Measurements from ENCODE around the gene KRT71.
A peak's percentile ranks its signal among the peaks of the same experiment; 100 is the strongest.

KRT71 gene

GRCh38 chr12:52573743-52574142 is 20.8 kb upstream of the KRT71 start, which contains the start of gene KRT74:
KRT74 (minus strand) TSS chr12:52573843; CDS start chr12:52573777, 66 bp downstream.
- DNase-seq: no peak

GRCh38 chr12:52573306-52573705 is 20.4 kb upstream of the KRT71 start:
- DNase-seq: no peak

- no peak for DNase-seq
These were observed 17.6 kb upstream of the KRT71 start for GRCh38 chr12:52570511-52570910.

GRCh38 chr12:52568111-52568510 is 15.2 kb upstream of the KRT71 start:
- DNase-seq: no peak

GRCh38 chr12:52566847-52567291 is 13.9 kb upstream of the KRT71 start:
- no peak for DNase-seq

- DNase-seq: no peak
These were observed 11.6 kb upstream of the KRT71 start for GRCh38 chr12:52564582-52564981.

- DNase-seq: no peak
These were observed 9.0 kb upstream of the KRT71 start for GRCh38 chr12:52561880-52562449.

GRCh38 chr12:52559979-52560378 is 7.0 kb upstream of the KRT71 start:
- no peak for DNase-seq

- no peak for DNase-seq
These were observed 6.0 kb upstream of the KRT71 start for GRCh38 chr12:52558781-52559445.

GRCh38 chr12:52557476-52557875 is 4.5 kb upstream of the KRT71 start:
- DNase-seq: no peak

GRCh38 chr12:52555577-52555976 is 2.6 kb upstream of the KRT71 start:
- no peak for DNase-seq

- DNase-seq: no peak
These were observed 890 bp downstream of the KRT71 start for GRCh38 chr12:52552055-52552454.

GRCh38 chr12:52551216-52551865 is 1.6 kb downstream of the KRT71 start:
- no peak for DNase-seq

- DNase-seq: no peak
These were observed 6.8 kb downstream of the KRT71 start for GRCh38 chr12:52546126-52546525.

- no peak for DNase-seq
These were observed 8.7 kb downstream of the KRT71 start for GRCh38 chr12:52543985-52544883.

- DNase-seq: no peak
These were observed 10.1 kb downstream of the KRT71 start for GRCh38 chr12:52542785-52543318.

GRCh38 chr12:52542157-52542556 is 10.8 kb downstream of the KRT71 start:
- DNase-seq: no peak

- DNase-seq: no peak
These were observed 11.2 kb downstream of the KRT71 start for GRCh38 chr12:52541709-52542108.

- DNase-seq: no peak
These were observed 12.4 kb downstream of the KRT71 start for GRCh38 chr12:52540531-52540930.

GRCh38 chr12:52539821-52540173 is 13.1 kb downstream of the KRT71 start:
- DNase-seq: no peak

GRCh38 chr12:52539083-52539820 is 13.7 kb downstream of the KRT71 start:
- DNase-seq: peak; percentile 66

- no peak for DNase-seq
These were observed 15.8 kb downstream of the KRT71 start for GRCh38 chr12:52537101-52537500.
